ENCODE measurements around the gene PKNOX2.

DNA sequence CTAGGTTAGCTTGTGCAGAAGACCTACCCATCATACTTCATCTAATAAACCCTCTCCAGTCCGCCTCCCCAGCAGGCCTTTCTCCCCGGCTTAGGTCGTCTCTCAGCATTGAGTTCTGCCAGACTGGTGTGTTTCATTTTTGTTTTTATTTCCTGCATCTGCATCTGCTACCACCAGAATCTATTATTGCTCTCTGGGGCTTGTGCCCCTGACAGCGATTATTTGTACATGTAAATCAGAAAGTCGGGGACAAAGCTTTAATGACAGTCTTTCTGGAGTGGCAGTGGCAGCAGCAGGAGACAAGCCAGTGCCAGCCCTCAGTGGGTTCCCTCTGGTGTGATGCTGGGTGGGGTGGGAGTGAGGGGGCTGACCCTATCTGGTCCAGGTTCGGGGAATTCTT lies 127.5 kb downstream of the PKNOX2 start:
- no peak for TF ChIP-seq EP300 (IDR thresholded peaks at IDR 0.05)
- no peak for TF ChIP-seq CTCF (IDR thresholded peaks at IDR 0.05)
- TF ChIP-seq POLR2AphosphoS5 (IDR thresholded peaks at IDR 0.05) = no peak

All from suprapubic skin (tissue), 4 donors.